Measurements from ENCODE around the gene NR2C2.

DNA sequence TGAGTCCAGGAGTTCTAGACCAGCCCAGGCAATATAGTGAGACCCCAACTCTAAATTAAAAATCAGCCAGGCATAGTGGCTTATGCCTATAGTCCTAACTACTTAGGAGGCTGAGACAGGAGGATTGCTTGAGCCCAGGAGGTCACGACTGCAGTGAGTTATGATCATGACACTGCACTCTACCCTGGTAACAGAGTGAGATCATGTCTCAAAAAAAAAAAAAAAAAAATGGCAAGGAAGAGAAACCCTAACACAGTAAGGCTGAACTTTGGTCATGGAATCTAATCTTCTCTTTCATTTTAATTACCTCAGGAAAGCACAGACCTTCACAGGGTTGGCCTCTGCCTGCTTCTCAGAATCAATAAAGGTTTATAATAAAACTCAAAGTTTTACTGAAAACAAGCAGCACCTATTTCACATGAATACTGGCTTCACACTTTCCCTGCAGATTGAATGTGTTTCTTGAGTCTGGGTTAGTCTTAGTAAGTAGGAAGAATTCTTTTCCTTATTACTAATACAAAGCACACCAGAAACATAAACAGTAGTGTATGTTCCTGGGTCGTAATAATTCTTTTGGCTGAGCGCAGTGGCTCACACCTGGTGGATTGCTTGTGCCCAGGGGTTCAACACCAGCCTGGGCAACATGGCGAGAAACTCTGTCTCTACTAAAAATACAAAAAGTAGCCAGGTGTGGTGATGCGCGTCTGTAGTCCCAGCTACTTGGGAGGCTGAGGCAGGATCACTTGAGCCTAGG lies 11.6 kb upstream of the NR2C2 start:
- TF ChIP-seq, protein P1, sequence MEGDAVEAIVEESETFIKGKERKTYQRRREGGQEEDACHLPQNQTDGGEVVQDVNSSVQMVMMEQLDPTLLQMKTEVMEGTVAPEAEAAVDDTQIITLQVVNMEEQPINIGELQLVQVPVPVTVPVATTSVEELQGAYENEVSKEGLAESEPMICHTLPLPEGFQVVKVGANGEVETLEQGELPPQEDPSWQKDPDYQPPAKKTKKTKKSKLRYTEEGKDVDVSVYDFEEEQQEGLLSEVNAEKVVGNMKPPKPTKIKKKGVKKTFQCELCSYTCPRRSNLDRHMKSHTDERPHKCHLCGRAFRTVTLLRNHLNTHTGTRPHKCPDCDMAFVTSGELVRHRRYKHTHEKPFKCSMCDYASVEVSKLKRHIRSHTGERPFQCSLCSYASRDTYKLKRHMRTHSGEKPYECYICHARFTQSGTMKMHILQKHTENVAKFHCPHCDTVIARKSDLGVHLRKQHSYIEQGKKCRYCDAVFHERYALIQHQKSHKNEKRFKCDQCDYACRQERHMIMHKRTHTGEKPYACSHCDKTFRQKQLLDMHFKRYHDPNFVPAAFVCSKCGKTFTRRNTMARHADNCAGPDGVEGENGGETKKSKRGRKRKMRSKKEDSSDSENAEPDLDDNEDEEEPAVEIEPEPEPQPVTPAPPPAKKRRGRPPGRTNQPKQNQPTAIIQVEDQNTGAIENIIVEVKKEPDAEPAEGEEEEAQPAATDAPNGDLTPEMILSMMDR (IDR thresholded peaks at IDR 0.05) = no peak
- TF ChIP-seq POLR2AphosphoS5 (IDR thresholded peaks at IDR 0.05) = no peak

Measured in esophagus muscularis mucosa (tissue), 3 donors.